ENCODE measurements around the gene ZNF302.
"Not testable (repeated sequence)": the region's sequence is repeated elsewhere in the genome, so short reads cannot be mapped to it uniquely, and the experiment has no call there.

The ZNF302 gene

DNA sequence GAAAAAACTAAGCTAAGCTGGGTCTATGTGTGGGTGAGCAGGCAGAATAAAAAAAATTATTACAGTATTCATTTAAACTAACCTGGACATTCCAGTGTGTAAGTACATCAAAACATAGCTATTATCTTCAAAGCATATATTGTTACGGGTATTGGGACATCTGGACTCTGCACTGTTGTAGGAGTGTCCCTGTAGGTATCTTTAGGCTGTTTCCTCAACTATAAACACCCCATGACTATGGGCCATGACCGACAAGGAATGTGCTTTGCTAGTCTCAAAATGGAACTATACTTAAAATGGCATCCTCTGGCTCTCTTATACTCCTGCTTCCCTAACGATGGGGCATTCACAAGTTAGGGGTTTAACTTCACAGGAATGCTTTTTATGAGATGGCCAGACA is 3.9 kb upstream of the ZNF302 start:
- no peak for DNase-seq

- DNase-seq: no peak
These were observed 2.2 kb upstream of the ZNF302 start for GRCh38 chr19:34675250-34675649.

GRCh38 chr19:34675919-34676318 is 1.6 kb upstream of the ZNF302 start:
- DNase-seq: no peak

DNA sequence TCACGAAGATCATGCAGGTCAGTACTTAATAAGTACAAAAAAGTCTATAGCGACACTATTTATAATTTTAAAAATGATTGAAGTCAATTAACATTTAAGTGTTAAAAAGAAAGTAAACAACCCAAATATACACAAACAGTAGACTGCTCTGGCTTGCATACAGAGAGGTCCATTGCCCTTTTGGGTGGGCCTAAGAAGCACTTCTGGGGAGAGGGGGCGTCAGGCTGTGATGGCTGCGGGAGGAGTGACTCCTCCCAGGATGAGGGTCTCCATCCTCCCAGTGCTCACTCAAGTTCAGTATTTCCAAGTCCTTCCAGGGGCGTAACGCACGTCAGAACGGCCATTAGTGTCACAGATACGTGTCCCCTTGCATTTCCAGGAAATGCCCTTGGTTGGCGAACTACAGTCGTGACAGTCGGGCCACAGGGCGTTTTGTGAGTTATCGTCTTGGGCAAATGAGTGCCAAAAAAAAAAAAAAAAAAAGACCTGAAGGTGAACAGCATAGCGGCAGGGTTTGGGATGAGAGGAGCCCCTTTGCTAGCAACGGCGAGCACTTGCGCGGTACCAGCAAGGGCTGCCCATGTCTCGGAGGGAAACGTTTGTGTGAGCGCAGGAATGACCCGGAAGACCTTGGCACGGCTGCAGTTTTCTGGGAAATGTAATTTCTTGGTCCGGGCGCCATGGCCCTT is 637 bp upstream of the ZNF302 start, which contains the start of gene SCGB2B2:
Gene SCGB2B2, minus strand, starts transcription at position 463 of the 689 bp plus-strand sequence. CDS start 82,596 bp downstream, outside the sequence.
- peak in 3 of 4 experiments; percentile 52 to 84 (median 84) for DNase-seq

DNA sequence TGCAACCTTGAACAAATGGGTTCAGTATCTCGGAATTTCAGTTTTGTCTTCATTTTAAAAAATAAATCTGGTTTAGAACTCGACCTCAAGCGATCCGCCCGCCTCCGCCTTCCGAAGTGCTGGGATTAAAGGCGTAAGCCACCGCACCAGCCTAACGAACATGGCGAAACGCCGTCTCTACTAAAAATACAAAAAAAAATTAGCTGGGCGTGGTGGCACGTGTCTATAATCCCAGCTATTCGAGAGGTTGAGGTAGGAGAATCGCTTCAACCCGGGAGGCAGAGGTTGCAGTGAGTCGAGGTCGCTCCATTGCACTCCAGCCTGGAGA is 571 bp downstream of the ZNF302 start:
- peak in 1 of 4 experiments; percentile 34 for DNase-seq

DNA sequence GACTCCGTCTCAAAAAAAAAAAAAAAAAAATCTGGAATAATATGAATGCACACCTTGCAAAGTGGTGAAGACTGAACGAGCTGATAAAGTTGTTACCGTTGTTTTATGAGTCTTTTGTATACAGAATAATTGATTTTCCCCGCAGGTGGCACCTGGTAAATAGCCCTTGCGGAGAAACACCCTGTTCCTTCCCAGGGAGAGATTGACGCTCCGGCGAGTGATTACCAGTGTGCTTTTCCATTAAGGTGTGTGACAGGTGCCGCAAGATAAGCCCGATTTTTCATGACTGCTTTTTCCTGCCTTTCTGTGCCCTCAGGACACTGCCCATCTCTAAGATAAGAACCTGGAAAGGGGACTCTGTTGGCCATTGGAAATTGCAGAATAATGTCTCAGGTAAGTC is 943 bp downstream of the ZNF302 start:
- DNase-seq: no peak

GRCh38 chr19:34681478-34681877 is 4.0 kb downstream of the ZNF302 start:
- DNase-seq: no peak

DNA sequence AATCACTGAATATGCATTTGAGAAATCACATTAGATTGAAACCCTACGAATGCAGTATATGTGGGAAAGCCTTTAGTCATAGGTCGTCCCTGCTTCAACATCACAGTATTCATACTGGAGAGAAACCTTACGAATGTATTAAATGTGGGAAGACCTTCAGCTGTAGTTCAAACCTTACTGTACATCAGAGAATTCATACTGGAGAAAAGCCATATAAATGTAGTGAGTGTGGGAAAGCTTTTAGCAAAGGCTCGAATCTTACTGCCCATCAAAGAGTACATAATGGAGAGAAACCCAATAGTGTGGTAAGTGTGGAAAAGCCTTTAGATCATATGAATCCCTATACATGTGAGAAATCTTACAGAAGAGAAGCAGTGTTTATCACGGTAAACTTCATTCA is 7.8 kb downstream of the ZNF302 start:
- not testable (repeated sequence) for DNase-seq

DNA sequence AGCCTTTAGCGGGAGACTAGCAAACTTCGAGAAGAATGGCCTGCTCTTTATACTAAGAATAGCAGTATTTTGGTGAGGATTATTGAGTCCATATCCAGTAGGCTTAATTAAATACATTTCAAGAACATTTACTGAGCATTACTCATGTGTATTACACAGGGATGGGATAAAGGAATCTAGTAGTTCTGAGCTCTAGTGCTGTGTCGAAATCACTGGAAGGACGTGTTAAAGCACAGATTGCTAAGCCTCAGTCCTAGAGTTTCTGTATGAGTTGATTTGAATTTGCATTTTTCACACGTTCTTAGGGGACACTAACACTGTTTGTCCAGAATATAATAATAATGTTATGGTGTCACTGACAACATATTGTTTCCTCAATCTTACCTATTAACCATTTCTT is 9.0 kb downstream of the ZNF302 start:
- no peak for DNase-seq

GRCh38 chr19:34687348-34687747 is 9.9 kb downstream of the ZNF302 start:
- no peak for DNase-seq

DNA sequence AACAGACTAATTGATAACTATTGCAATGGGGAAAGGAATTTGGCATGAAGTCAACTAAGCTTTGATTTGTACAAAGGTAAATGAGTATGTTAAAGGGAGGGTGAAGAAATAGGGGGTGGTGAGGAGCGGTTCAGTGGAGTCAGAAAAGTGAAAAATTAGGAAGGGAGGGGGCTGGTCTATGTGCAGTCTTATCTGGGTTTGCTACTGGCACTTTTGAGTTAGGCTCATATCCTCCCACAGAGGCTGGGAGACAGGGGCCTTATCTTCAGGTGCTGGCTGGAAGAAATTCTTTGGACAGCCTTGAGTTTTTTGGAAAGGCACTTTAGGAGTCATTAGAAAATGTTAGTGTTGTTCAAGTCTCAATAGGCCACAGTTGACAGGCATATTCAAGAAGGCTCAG is 11.1 kb downstream of the ZNF302 start:
- no peak for DNase-seq

- DNase-seq: no peak
These were observed 12.9 kb downstream of the ZNF302 start for GRCh38 chr19:34690372-34690771.

- no peak for DNase-seq
These were observed 15.1 kb downstream of the ZNF302 start for GRCh38 chr19:34692549-34692948.

DNA sequence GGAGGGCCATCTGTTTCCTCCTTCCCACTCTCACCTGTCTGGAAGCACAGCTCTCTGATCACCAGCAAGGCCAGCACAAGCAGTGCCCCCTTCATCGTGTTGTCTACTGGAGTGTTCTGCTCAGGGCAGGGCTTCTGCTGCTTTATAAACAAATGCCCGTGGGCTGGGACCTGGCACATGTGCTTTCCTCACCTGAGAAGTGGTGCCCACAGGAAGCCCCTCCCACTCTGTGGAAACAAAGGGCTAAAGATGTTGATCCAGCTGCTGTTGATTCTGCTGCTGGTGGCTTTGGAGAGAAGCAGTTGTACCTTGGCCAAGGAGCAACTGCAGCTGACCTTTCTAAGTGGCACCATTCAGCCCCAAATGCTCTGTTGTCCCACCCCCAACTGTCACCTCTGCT is 30.2 kb downstream of the ZNF302 start:
- no peak for DNase-seq

DNA sequence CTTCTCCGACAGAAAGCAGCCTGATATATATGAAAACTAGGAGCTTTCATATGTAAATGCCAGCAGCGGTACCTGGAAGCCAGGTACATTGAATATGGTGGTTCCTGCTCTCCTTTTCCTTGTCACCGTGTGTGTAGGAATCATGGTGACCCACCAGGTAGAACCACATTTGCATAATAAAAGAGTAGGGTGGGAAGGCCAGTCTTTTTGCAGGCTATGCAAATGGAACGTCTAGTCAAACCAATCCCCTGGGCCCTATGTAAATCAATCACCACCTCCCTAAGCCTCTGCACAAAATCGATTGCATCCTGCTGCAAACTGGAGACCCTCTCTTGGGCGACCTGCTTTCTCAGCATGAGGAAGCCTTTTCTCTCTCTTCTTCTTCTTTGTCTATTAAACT is 34.4 kb downstream of the ZNF302 start:
- DNase-seq: no peak

DNA sequence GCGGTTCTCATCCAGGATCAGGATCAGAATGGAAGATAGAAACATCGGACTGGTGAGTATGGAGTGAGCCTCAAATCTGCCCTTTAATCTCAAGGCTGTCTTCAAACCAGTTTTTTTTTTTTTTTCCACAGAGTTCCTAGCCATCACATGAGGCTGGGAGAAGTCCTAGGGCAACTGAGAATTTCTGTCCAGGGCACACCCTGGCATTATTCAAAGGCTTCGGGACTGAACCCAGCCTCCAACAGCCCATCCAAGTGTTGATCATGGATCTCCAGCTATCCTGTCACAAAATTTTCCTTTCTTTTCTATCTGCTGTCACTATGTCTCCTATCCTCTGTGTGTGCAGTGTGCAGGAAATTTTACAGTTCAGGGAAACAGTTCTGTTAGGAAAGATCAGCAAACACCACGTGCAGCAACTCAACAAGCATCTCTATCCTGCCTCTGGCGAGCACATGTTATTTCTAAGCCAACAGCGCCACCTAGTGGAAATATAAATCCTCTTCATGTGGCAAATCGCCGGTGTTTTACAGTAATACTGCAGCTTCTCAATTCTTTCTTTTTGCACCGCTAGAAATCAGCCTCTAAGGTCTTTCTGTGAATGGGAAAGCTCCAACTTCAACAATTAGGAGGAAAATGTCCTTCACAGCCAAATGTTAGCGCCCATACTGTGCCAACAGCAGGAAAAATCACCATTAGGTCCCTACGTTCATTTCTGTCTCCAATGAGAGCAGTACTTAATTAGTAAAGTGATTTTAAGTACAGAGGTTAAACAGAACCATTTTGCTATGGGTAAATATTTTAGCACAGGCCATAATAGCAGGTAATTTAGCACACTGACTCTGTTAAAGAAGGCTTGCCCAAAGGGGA is 35.1 kb downstream of the ZNF302 start:
- peak in 1 of 4 experiments; percentile 17 for DNase-seq

DNA sequence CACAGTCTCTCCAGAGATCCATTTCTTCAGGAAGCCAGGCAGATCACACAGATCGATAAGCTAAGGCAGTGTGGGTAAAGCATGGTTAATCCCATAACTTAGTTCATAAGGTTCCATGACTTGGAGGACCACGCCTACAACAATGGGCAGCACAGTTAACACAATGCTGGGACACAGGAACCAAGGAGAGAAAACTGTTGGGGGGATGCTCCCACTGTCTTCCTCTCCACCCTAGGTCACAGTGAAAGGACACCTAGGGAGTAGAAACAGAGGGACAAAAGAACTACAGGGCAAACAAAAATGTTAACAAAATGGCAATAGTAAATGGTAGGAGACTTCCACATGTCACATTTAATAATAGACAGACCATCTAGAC is 35.8 kb downstream of the ZNF302 start:
- DNase-seq: no peak

DNA sequence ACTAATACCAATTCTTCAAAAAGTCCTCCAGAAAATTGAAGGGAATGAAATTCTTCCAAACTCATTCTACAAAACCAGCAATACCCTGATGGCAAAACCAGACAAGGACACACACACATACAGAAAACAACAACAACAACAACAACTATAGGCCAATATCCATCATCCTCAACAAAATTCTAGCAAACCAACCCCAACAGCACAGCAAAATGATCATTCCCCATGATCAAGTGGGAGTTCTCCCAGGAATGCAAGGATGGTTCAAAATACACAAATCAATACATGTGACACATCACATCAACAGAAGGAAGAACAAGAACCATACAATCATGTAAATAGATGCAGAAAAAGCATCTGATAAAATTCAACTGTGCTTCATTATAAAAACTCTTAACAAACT is 37.9 kb downstream of the ZNF302 start:
- DNase-seq: no peak

- no peak for DNase-seq
These were observed 44.9 kb downstream of the ZNF302 start for GRCh38 chr19:34722353-34722752.

GRCh38 chr19:34725400-34725799 is 47.9 kb downstream of the ZNF302 start:
- no peak for DNase-seq

DNA sequence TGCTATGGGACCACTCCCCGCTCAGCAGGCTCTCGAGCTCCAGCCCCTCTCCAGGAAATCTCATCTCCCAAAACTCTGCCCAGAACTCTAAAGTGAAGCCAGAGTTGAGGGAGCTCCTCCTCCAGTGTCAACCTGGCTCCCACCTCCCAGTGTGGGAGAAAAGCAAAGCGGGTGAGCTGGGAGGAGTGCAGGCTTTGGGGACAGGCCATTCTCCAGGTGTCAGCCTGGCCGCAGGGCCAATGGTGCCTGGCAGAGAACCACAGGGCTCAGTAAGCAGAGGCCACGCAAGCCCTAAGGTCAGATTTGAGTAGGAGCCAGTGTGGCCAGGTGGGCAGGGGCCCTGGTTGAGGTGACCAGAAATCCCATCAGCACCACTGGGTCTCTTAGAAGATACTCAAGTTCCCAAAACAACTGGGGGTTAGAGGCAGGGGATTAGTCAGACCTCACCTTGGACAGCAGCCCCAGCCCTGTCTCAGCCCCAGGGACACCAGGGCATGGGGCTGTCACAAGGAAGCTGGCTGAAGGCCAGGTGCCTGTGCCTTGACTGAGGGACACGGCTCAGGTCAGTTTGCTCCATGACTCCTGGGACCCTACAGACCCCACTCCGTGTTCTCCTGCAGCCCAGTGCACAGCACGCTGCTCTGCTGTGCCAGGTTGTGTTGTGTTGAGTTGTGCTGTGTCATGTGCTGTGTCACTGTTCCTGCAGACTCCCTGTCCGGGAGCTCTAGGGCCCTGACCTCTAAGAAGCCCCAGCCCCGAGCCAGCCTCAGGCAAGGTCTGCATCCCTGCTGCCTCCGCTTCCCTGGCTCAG is 53.7 kb downstream of the ZNF302 start:
- no peak for DNase-seq

DNA sequence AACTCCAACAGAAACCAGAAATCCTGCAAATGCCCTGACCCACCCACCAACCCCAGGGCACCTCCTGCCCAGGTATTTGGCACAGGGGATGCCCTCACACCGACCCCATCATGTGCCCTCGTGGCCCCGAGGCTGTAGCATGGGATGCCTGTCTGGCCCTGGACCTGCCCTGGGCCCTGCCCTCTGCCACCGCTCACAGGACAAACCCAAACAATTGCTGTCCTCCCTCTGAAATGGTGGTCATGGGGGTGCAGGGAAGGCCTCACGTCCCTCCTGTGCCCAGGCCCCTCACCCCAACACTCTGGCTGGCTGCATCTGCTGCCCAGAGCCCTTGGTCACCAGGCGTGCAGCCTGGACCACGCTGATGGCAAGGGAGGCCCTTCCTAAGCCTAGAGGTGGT is 54.5 kb downstream of the ZNF302 start:
- no peak for DNase-seq

GRCh38 chr19:34732612-34733211 is 55.2 kb downstream of the ZNF302 start:
- DNase-seq: no peak
